Measurements from ENCODE around the gene SPTBN1. TPM values are rescaled to one million over a fixed set of nuclear protein-coding genes. Genes with fewer than 3 reads are reported as not detected.
A peak's percentile ranks its signal among the peaks of the same experiment; 100 is the strongest.

The SPTBN1 gene
- polyA plus RNA-seq, 4 donors: 27.1 to 195 (median 51.1) TPM

DNA sequence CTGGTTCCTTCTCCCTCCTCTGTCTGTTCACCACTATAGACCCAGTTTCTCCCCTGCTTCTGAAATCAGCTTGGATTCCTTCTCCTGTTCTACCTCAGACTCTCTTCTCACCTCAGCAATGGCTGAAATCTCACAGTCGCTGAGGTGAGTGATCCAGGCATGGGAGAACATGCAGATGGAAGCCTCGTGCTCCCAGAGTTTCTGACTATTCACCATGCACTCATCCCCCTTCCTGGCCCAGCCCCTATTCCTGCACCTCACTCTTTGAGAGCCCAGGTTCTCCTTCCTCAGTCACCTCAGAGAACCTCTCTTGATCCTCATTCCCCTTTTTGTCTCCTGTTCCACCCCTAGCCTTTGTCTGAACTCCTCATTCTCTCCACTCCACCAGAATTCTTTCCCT lies 78.5 kb downstream of the SPTBN1 start:
- Histone ChIP-seq H3K27ac (ENCODE audit: low read depth in 1 of 3, low read length in 2 of 3) (peak overlapping the region in 1 of 3 donors; percentile 59), H3K36me3 (ENCODE audit: control insufficient read depth in 3 of 3, insufficient read depth in 2 of 3, low read depth in 1 of 3, low read length in 3 of 3) (no peaks in the 10 kb centered on the region), H3K4me3 (ENCODE audit: low read depth in 1 of 3, low read length in 3 of 3) (no peak overlapping the region), H3K27me3 (ENCODE audit: control insufficient read depth in 3 of 3, insufficient read depth in 3 of 3, low read length in 3 of 3) (no peaks in the 10 kb centered on the region), H3K9me3 (ENCODE audit: control insufficient read depth in 2 of 2, insufficient read depth in 1 of 2, low read depth in 1 of 2, low read length in 1 of 2) (no peaks in the 10 kb centered on the region), H3K4me1 (ENCODE audit: control insufficient read depth in 3 of 3, insufficient read depth in 2 of 3, low read depth in 1 of 3, low read length in 2 of 3) (peaks cover 0 to 41% (median 5%) of the 10 kb centered on the region in 3 donors)
- 83 to 94% (median 85%) methylated on average over 2 of the region's 2 CpGs for WGBS, 3 donors
- FAIRE-seq (no peak), DNase-seq (no peak)

DNA sequence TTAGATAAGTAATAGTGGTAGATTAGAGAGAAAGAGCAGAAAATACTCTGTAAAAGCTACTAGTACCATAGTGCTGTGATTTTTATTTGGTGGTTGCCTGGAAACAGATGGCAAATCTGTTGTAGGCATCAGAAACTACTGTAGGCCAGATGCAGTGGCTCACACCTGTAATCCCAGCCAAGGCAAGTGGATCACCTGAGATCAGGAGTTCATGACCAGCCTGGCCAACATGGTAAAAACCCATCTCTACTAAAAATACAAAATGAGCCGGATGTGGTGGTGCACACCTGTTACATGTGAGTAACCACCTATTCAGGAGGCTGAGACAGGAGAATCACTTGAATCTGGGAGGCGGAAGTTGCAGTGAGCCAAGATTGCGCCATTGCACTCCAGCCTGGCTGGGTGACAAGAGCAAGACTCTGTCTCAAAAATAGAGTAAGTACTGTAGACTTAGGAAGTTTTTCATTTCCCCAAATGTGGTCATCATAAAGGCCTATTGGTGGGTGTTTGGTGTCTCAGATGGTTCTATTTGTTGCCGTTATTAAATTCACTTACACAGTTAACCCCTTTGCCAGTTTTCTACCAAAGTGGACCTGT lies 79.6 kb downstream of the SPTBN1 start:
- Histone ChIP-seq H3K36me3 (ENCODE audit: control insufficient read depth in 3 of 3, insufficient read depth in 2 of 3, low read depth in 1 of 3, low read length in 3 of 3) (no peaks in the 10 kb centered on the region), H3K27ac (ENCODE audit: low read depth in 1 of 3, low read length in 2 of 3) (peak overlapping the region in 1 of 3 donors; percentile 59), H3K4me1 (ENCODE audit: control insufficient read depth in 3 of 3, insufficient read depth in 2 of 3, low read depth in 1 of 3, low read length in 2 of 3) (peaks cover 0 to 41% (median 5%) of the 10 kb centered on the region in 3 donors), H3K9me3 (ENCODE audit: control insufficient read depth in 2 of 2, insufficient read depth in 1 of 2, low read depth in 1 of 2, low read length in 1 of 2) (no peaks in the 10 kb centered on the region), H3K4me3 (ENCODE audit: low read depth in 1 of 3, low read length in 3 of 3) (no peak overlapping the region), H3K27me3 (ENCODE audit: control insufficient read depth in 3 of 3, insufficient read depth in 3 of 3, low read length in 3 of 3) (no peaks in the 10 kb centered on the region)
- 81 to 90% (median 89%) methylated on average over 4 of the region's 4 CpGs for WGBS, 3 donors
- DNase-seq: no peak
- FAIRE-seq: no peak

DNA sequence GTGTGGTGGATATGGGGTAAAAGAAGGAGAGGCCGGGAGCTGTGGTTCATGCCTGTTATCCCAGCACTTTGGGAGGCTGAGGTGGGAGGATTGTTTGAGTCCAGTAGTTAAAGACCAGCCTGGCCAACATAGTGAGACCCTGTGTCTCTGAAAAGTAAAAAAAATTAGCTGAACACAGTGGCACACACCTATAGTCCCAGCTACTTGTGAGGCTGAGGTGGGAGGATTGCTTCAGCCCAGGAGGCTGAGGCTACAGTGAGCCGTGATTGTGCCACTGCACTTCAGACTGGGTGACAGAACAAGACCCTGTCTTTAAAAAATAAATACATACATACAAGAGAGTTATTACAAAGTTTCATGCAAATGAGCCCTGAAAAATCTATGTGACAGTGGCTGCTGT lies 80.6 kb downstream of the SPTBN1 start:
- Histone ChIP-seq H3K27ac (ENCODE audit: low read depth in 1 of 3, low read length in 2 of 3) (no peak overlapping the region), H3K27me3 (ENCODE audit: control insufficient read depth in 3 of 3, insufficient read depth in 3 of 3, low read length in 3 of 3) (no peaks in the 10 kb centered on the region), H3K4me3 (ENCODE audit: low read depth in 1 of 3, low read length in 3 of 3) (no peak overlapping the region), H3K4me1 (ENCODE audit: control insufficient read depth in 3 of 3, insufficient read depth in 2 of 3, low read depth in 1 of 3, low read length in 2 of 3) (peaks cover 0 to 34% (median 0%) of the 10 kb centered on the region in 3 donors), H3K36me3 (ENCODE audit: control insufficient read depth in 3 of 3, insufficient read depth in 2 of 3, low read depth in 1 of 3, low read length in 3 of 3) (no peaks in the 10 kb centered on the region), H3K9me3 (ENCODE audit: control insufficient read depth in 2 of 2, insufficient read depth in 1 of 2, low read depth in 1 of 2, low read length in 1 of 2) (no peaks in the 10 kb centered on the region)
- FAIRE-seq: no peak
- DNase-seq: no peak
- WGBS, 3 donors: 97 to 100% (median 98%) methylated on average over 2 of the region's 2 CpGs

DNA sequence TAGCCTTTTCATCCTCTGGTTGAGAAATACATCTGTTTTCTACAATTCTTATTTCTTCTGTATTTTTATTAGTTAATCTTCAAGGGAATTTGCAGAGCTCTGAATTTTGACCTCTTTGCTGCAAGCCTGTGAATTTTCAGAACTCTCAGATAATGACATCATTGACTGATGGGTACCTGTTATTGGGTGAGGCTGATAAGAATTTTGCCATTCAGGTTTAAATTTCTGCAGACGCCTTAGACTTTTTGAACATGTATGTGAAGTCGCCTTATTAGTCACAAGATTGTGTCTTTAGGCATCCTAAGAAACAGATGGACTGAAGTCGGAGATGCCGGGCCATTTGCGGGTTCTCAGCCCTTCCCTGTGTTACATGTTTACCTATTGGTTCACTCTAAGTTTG lies 82.4 kb downstream of the SPTBN1 start:
- FAIRE-seq (no peak), DNase-seq (no peak)
- H3K9me3 ChIP-seq (ENCODE audit: control insufficient read depth in 2 of 2, insufficient read depth in 1 of 2, low read depth in 1 of 2, low read length in 1 of 2): no peaks in the 10 kb centered on the region
- peak overlapping the region in 1 of 3 donors; percentile 8 for H3K4me3 ChIP-seq (ENCODE audit: low read depth in 1 of 3, low read length in 3 of 3)
- H3K4me1 ChIP-seq (ENCODE audit: control insufficient read depth in 3 of 3, insufficient read depth in 2 of 3, low read depth in 1 of 3, low read length in 2 of 3): peaks cover 0 to 23% (median 0%) of the 10 kb centered on the region in 3 donors
- 95 to 96% (median 96%) methylated on average over 5 of the region's 5 CpGs for WGBS, 3 donors
- H3K27me3 ChIP-seq (ENCODE audit: control insufficient read depth in 3 of 3, insufficient read depth in 3 of 3, low read length in 3 of 3): no peaks in the 10 kb centered on the region
- H3K27ac ChIP-seq (ENCODE audit: low read depth in 1 of 3, low read length in 2 of 3): no peak overlapping the region
- H3K36me3 ChIP-seq (ENCODE audit: control insufficient read depth in 3 of 3, insufficient read depth in 2 of 3, low read depth in 1 of 3, low read length in 3 of 3): no peaks in the 10 kb centered on the region

DNA sequence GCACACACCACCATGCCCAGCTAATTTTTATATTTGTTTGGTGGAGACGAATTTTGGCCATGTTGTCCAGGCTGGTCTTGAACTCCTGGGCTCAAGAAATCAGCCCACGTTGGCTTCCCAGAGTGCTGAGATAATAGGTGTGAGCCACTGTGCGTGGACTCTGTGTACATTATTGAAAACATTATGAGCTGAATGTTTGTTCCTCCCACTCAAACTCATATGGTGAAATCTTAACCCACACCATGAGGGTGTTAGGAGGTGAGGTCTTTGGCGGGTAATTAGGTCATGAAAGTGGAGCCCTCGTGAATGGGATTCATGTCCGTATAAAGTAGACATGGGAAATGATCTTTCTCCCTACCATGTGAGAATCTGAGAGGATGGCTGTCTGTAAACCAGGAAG lies 83.6 kb downstream of the SPTBN1 start:
- Histone ChIP-seq H3K27ac (ENCODE audit: low read depth in 1 of 3, low read length in 2 of 3) (no peak overlapping the region), H3K27me3 (ENCODE audit: control insufficient read depth in 3 of 3, insufficient read depth in 3 of 3, low read length in 3 of 3) (no peaks in the 10 kb centered on the region), H3K4me3 (ENCODE audit: low read depth in 1 of 3, low read length in 3 of 3) (no peak overlapping the region), H3K9me3 (ENCODE audit: control insufficient read depth in 2 of 2, insufficient read depth in 1 of 2, low read depth in 1 of 2, low read length in 1 of 2) (no peaks in the 10 kb centered on the region), H3K36me3 (ENCODE audit: control insufficient read depth in 3 of 3, insufficient read depth in 2 of 3, low read depth in 1 of 3, low read length in 3 of 3) (no peaks in the 10 kb centered on the region), H3K4me1 (ENCODE audit: control insufficient read depth in 3 of 3, insufficient read depth in 2 of 3, low read depth in 1 of 3, low read length in 2 of 3) (peaks cover 0 to 19% (median 0%) of the 10 kb centered on the region in 3 donors)
- no peak for DNase-seq
- FAIRE-seq: no peak
- WGBS, 3 donors: 89 to 91% (median 91%) methylated on average over 6 of the region's 6 CpGs

DNA sequence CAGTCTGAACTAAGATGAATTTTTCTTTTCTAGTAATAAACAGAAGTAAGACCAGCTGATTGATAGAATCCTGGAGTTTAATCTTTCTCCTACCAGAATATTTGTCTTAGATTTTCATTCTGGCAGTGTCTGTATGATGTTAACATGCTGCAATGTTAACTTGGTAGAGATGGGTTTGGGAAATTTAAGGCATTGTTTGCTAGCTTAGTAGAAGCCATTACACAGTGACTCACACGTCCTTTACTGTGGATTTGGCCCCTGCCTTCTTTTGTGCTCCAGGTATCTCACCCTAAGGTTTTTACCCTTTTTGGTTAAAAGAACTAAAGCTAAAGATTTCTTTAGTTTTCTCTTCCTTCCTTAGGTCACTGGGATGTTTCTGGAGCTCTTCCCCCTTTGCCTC lies 84.1 kb downstream of the SPTBN1 start:
- DNase-seq (no peak), FAIRE-seq (no peak)
- H3K4me1 ChIP-seq (ENCODE audit: control insufficient read depth in 3 of 3, insufficient read depth in 2 of 3, low read depth in 1 of 3, low read length in 2 of 3): peaks cover 0 to 14% (median 0%) of the 10 kb centered on the region in 3 donors
- H3K27me3 ChIP-seq (ENCODE audit: control insufficient read depth in 3 of 3, insufficient read depth in 3 of 3, low read length in 3 of 3): no peaks in the 10 kb centered on the region
- no peak overlapping the region for H3K4me3 ChIP-seq (ENCODE audit: low read depth in 1 of 3, low read length in 3 of 3)
- no peak overlapping the region for H3K27ac ChIP-seq (ENCODE audit: low read depth in 1 of 3, low read length in 2 of 3)
- no peaks in the 10 kb centered on the region for H3K36me3 ChIP-seq (ENCODE audit: control insufficient read depth in 3 of 3, insufficient read depth in 2 of 3, low read depth in 1 of 3, low read length in 3 of 3)
- 63 to 84% (median 76%) methylated on average over 1 of the region's 1 CpG for WGBS, 3 donors
- no peaks in the 10 kb centered on the region for H3K9me3 ChIP-seq (ENCODE audit: control insufficient read depth in 2 of 2, insufficient read depth in 1 of 2, low read depth in 1 of 2, low read length in 1 of 2)

DNA sequence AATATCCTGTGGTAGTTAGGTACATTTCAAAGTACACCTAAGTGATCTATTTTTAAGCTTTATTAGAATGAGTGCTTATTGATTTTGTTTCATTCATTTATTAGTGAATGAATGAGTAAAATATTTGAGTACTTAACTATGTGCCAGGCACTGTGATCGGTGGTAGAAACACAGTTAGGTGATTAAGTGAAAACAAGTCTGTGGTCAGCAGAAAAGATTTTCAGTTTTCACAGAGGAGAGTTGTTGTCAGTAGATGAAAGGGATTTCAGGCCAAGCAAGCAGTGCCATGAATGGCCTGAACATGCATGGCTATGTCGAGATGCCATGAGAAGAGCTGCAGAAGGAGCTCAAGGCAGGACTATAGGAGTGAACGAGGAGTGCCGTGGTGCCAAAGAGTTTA lies 85.9 kb downstream of the SPTBN1 start:
- no peak overlapping the region for H3K27ac ChIP-seq (ENCODE audit: low read depth in 1 of 3, low read length in 2 of 3)
- H3K27me3 ChIP-seq (ENCODE audit: control insufficient read depth in 3 of 3, insufficient read depth in 3 of 3, low read length in 3 of 3): no peaks in the 10 kb centered on the region
- peaks cover 3 to 19% (median 7%) of the 10 kb centered on the region in 3 donors for H3K4me1 ChIP-seq (ENCODE audit: control insufficient read depth in 3 of 3, insufficient read depth in 2 of 3, low read depth in 1 of 3, low read length in 2 of 3)
- no peaks in the 10 kb centered on the region for H3K36me3 ChIP-seq (ENCODE audit: control insufficient read depth in 3 of 3, insufficient read depth in 2 of 3, low read depth in 1 of 3, low read length in 3 of 3)
- no peaks in the 10 kb centered on the region for H3K9me3 ChIP-seq (ENCODE audit: control insufficient read depth in 2 of 2, insufficient read depth in 1 of 2, low read depth in 1 of 2, low read length in 1 of 2)
- no peak for FAIRE-seq
- 74 to 82% (median 76%) methylated on average over 4 of the region's 4 CpGs for WGBS, 3 donors
- H3K4me3 ChIP-seq (ENCODE audit: low read depth in 1 of 3, low read length in 3 of 3): no peak overlapping the region
- no peak for DNase-seq

DNA sequence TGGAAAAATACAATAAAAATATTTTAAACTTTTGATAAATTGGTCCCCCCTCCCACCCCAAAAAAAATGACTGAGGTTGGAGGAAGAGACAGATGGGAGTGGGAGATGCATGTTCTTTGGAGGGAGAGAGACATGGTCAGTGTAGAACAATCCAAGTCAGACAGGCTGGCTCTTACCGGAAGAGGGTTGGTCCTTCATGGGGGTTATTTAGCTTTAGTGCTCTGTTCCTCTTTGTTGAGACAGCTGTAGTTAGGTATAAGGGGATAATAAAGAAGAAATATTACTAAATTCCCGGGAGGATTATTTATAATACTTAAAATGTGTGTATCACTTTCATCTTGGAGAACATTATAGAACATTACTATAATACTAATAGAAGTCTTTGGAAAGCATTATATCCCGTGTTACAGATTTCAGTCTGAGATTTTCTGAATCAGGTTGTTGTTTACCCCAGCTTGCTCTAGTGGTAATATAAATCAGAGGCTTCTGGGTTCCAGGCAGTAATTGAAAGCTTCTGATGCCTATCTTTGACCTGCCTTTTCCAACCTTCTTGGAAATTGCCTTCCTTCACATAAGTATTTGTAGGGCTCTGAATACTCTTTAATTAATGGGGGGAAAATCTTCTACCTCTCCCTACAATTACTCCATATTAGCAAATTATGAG lies 87.7 kb downstream of the SPTBN1 start:
- 67 to 80% (median 68%) methylated on average over 3 of the region's 3 CpGs for WGBS, 3 donors
- Histone ChIP-seq H3K27ac (ENCODE audit: low read depth in 1 of 3, low read length in 2 of 3) (no peak overlapping the region), H3K36me3 (ENCODE audit: control insufficient read depth in 3 of 3, insufficient read depth in 2 of 3, low read depth in 1 of 3, low read length in 3 of 3) (no peaks in the 10 kb centered on the region), H3K9me3 (ENCODE audit: control insufficient read depth in 2 of 2, insufficient read depth in 1 of 2, low read depth in 1 of 2, low read length in 1 of 2) (no peaks in the 10 kb centered on the region), H3K4me3 (ENCODE audit: low read depth in 1 of 3, low read length in 3 of 3) (no peak overlapping the region), H3K27me3 (ENCODE audit: control insufficient read depth in 3 of 3, insufficient read depth in 3 of 3, low read length in 3 of 3) (no peaks in the 10 kb centered on the region), H3K4me1 (ENCODE audit: control insufficient read depth in 3 of 3, insufficient read depth in 2 of 3, low read depth in 1 of 3, low read length in 2 of 3) (peaks cover 9 to 31% (median 11%) of the 10 kb centered on the region in 3 donors)
- no peak for DNase-seq
- FAIRE-seq: no peak

Data from small intestine (tissue), 7 donors.